Muscle layer of colon (tissue), 2 donors: Measurements from ENCODE around the gene SOCS7.

Experiments used
- H3K27ac ChIP-seq: one replicate; pipeline ENCODE4 v1.7.0; 2013; ENCODE audit warnings: low read depth, mild to moderate bottlenecking, low read length, moderate library complexity
- H3K27me3 ChIP-seq, 2 donors: one replicate each; pipeline ENCODE4 v1.7.0; 2013; ENCODE audit warnings: low read length in 2 of 2, mild to moderate bottlenecking in 2 of 2; ENCODE audit not compliant: insufficient read depth in 2 of 2, control insufficient read depth in 1 of 2
- H3K36me3 ChIP-seq: one replicate; pipeline ENCODE4 v1.7.0; 2013; ENCODE audit warnings: mild to moderate bottlenecking, low read length; ENCODE audit not compliant: insufficient read depth
- H3K4me1 ChIP-seq: one replicate; pipeline ENCODE4 v1.7.0; 2013; ENCODE audit warnings: mild to moderate bottlenecking, low read length; ENCODE audit not compliant: insufficient read depth
- H3K4me3 ChIP-seq, 2 donors: one replicate each; pipeline ENCODE4 v1.7.0; 2013; ENCODE audit warnings: low read length in 2 of 2, low read depth in 1 of 2, mild to moderate bottlenecking in 1 of 2, moderate library complexity in 1 of 2
- H3K9ac ChIP-seq: one replicate; pipeline ENCODE4 v1.7.0; 2013; ENCODE audit warnings: low read length
- H3K9me3 ChIP-seq: one replicate; pipeline ENCODE4 v1.7.0; 2013; ENCODE audit warnings: mild to moderate bottlenecking, low read length
- donor health status: abdominal sarcoma.
- donor health status: Adenocarcinoma of cecum.

SOCS7 gene

DNA sequence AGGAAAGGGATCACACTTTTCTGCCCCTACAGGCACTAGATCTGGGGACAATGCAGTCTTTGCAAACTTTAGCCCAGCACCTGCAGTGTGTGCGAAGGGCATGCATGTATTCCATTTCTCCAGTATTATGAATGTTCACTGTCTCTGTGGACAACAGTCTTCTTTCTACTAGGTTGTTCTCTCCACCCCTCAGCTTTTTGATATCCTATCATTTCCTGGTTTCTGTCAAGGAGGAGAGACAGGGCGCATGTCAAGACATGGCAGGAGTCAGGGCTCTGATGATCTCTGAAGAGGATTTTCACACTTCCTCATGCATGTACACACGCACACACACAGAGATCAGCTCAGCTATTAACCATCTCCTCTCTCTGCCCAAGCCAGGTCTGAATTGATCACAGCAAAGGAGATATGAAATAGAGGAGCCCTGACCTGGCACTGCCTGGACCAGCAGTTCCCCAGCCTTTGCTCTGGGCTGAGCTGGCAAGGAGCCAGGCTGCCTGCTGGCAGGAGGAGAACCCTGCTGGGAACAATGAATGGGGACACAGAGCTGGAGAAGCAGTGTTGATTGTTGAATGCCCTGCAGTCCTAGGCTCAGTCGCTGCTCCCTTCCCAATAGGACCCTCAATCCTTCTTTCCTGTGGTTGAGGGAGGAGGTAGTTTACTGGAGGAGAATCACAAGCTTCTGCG lies 10.5 kb upstream of the SOCS7 start:
- H3K27me3 ChIP-seq: no peaks in the 10 kb centered on the region
- no peaks in the 10 kb centered on the region for H3K36me3 ChIP-seq
- H3K4me1 ChIP-seq: peaks cover 6% of the 10 kb centered on the region
- H3K27ac ChIP-seq: no peak overlapping the region
- H3K9ac ChIP-seq: no peak overlapping the region
- no peaks in the 10 kb centered on the region for H3K9me3 ChIP-seq
- H3K4me3 ChIP-seq: no peak overlapping the region

DNA sequence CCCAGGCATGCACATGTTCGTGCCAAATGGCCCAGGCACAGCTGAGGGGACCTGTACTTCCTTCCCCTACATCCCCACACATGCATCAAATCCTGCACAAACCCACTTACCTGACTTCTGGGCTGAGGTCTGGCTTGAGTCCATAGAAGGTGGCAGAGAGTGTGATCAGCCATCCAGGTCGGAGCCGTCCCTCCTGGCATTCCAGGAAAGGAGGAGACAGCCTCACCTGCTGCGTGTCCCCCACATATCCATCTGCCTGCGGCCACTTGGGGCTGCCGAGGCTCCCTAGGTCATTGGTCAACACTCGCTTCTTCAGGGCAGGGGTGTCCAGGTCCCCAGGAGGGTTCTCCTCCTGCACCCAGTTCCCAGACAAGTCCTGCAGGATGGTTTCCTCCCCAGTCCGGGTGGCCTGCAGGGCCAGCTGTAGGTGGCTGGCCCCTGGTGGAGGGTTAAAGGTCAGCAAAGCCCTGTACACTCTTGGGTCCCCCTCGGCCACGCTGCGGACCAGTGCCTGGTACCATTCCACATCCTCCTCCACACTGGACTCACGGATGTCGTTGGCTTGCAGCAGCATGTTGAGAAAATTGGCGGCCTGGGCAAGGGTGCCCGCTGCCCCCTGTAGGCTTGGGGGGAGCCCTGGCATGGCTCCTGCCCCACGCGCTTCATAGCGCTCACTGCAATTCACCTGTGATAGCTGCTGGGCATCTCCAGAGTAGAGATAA lies 8.6 kb upstream of the SOCS7 start:
- no peak overlapping the region for H3K4me3 ChIP-seq
- no peak overlapping the region for H3K9ac ChIP-seq
- no peak overlapping the region for H3K27ac ChIP-seq

DNA sequence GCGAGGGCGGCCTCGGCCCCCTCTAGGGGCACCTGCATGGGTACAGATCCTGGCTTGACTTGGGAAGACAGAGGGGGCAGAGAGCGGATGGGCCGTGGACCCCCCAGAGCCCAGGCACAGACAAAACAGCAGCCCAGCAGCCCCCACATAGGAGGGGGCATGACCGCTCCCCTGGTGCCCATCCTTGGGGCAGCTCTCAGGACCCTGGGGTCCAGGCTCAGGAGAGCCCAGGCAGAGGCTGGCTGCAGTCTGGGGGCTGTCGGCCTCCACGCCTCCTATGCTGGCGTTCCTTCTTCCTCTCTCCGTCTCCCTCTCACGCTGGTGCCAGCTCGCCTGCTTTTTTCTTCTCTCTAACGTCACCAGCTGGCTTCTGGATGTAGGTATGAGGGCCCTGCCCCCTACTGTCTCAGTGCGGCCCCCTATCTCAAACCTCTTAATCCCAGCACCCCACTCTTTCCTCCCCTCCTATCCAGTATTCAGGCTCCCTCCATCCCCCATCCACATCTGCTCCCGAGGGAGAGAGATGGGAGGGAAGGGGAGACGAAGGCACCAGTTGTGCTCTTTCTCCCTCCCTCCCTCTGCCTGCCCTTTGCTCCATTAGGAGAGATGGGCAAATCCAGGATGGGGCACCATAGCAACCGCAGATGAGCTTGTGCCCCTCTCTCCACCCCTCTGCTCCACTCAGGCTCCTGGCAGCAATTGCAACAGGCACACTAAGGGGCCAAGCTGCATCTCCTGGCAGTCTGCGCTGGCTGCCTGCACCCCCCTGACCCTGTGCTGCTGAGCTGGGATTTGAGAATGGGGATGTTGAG lies 7.8 kb upstream of the SOCS7 start, which contains the start of gene GPR179:
Gene GPR179, minus strand, starts transcription at position 349 of the 812 bp plus-strand sequence. Its CDS starts 167 bp downstream, at position 182.
- H3K36me3 ChIP-seq: no peaks in the 10 kb centered on the region
- no peaks in the 10 kb centered on the region for H3K9me3 ChIP-seq
- H3K4me1 ChIP-seq: peaks cover 6% of the 10 kb centered on the region
- no peak within 1 kb of the TSS for H3K27ac ChIP-seq
- H3K9ac ChIP-seq: no peak within 1 kb of the TSS
- H3K27me3 ChIP-seq: no peaks in the 10 kb centered on the region
- H3K4me3 ChIP-seq: no peak within 1 kb of the TSS

More for the DNA sequence above, 8.6 kb upstream of the SOCS7 start:
- Histone ChIP-seq H3K4me1 (peaks cover 6% of the 10 kb centered on the region), H3K36me3 (no peaks in the 10 kb centered on the region), H3K9me3 (no peaks in the 10 kb centered on the region), H3K27me3 (no peaks in the 10 kb centered on the region)

DNA sequence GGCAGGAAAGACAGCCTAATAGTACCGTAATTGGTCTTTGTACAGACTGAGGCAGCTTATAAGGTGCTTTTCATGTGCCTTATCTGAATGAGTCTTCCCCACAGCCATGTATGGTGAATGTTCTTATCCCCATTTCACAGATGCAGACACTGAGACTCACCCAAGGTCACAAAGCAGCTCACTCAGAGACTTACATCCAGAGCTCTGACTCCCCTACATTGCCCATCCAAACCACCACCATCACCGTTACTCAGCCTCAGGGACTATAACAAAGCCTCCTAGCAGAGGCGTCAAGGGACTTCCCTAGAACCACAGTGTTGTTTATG lies 7.3 kb upstream of the SOCS7 start:
- H3K27me3 ChIP-seq: no peaks in the 10 kb centered on the region
- no peaks in the 10 kb centered on the region for H3K36me3 ChIP-seq
- no peak overlapping the region for H3K27ac ChIP-seq
- peaks cover 6% of the 10 kb centered on the region for H3K4me1 ChIP-seq
- no peak overlapping the region for H3K4me3 ChIP-seq
- no peak overlapping the region for H3K9ac ChIP-seq
- no peaks in the 10 kb centered on the region for H3K9me3 ChIP-seq

DNA sequence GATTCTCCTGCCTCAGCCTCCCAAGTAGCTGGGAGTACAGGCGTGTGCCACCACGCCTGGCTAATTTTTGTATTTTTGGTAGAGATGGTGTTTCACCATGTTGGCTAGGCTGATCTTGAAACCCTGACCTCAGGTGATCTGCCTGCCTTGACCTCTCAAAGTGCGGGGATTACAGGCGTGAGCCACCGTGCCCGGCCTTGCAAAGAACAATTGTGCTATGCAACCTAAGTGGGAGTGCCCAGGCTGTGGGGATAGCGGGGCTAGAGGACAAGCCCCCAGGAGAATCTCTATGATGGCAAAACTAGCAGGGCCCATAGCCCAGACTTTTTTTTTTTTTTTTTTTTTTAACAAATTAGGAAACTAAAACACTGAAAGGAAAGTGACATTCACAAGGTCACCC lies 5.9 kb upstream of the SOCS7 start:
- H3K36me3 ChIP-seq: no peaks in the 10 kb centered on the region
- no peaks in the 10 kb centered on the region for H3K9me3 ChIP-seq
- H3K9ac ChIP-seq: no peak overlapping the region
- peaks cover 6% of the 10 kb centered on the region for H3K4me1 ChIP-seq
- H3K27me3 ChIP-seq: no peaks in the 10 kb centered on the region
- H3K27ac ChIP-seq: no peak overlapping the region
- no peak overlapping the region for H3K4me3 ChIP-seq

DNA sequence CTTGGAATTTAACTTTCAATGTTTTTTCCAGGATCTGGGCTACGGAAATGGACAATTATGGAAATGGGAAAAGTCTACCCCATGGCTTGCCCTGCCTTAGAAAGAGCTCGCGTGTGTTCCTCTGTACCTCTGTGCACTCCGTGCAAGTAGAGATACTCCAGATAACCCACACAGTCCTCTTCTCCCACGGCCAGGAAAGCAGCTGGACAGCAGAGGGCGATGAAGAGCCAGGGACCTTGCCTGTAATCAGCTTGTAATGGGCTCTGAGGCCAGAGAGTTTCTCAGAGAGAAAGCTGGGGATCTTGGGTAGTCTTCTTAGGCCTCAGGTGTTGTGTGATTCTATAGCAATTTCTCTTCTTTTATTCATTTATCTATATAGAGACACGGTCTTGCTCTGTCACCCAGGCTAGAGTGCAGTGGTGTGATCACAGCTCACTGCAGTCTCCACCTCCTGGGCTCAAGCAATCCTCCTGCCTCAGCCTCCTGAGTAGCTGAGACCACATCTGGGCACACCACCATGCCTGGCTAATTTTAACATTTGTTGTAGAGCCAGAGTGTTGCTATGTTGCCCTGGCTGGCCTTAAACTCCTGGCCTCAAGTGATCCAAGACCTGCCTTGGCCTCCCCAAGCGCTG lies 2.4 kb upstream of the SOCS7 start:
- no peak overlapping the region for H3K9ac ChIP-seq
- no peaks in the 10 kb centered on the region for H3K36me3 ChIP-seq
- H3K27me3 ChIP-seq: no peaks in the 10 kb centered on the region
- H3K4me3 ChIP-seq: no peak overlapping the region
- H3K9me3 ChIP-seq: no peaks in the 10 kb centered on the region
- peaks cover 16% of the 10 kb centered on the region for H3K4me1 ChIP-seq
- H3K27ac ChIP-seq: no peak overlapping the region

DNA sequence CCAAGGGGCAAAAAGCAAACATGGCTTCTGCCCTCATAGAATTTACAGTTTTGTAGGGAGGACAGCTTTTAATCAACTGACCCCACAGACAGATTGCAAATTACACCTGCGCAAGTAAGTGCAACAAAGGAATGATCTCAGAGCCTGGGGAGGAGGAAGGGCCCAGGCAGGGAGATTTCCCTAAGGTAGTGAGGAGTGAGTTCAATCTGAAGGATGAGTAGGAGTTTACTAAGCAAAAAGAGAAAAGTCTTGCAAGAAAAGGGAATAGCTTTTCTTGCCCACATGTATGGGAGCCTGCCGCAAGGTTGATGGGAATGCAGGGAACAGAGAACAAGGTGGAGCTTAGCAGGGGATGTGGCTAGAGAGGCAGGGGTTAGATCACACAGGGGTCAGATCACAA lies 1.6 kb upstream of the SOCS7 start:
- Histone ChIP-seq H3K36me3 (no peaks in the 10 kb centered on the region), H3K9me3 (no peaks in the 10 kb centered on the region), H3K4me3 (no peak overlapping the region), H3K4me1 (peaks cover 24% of the 10 kb centered on the region), H3K9ac (no peak overlapping the region), H3K27ac (no peak overlapping the region), H3K27me3 (no peaks in the 10 kb centered on the region)

DNA sequence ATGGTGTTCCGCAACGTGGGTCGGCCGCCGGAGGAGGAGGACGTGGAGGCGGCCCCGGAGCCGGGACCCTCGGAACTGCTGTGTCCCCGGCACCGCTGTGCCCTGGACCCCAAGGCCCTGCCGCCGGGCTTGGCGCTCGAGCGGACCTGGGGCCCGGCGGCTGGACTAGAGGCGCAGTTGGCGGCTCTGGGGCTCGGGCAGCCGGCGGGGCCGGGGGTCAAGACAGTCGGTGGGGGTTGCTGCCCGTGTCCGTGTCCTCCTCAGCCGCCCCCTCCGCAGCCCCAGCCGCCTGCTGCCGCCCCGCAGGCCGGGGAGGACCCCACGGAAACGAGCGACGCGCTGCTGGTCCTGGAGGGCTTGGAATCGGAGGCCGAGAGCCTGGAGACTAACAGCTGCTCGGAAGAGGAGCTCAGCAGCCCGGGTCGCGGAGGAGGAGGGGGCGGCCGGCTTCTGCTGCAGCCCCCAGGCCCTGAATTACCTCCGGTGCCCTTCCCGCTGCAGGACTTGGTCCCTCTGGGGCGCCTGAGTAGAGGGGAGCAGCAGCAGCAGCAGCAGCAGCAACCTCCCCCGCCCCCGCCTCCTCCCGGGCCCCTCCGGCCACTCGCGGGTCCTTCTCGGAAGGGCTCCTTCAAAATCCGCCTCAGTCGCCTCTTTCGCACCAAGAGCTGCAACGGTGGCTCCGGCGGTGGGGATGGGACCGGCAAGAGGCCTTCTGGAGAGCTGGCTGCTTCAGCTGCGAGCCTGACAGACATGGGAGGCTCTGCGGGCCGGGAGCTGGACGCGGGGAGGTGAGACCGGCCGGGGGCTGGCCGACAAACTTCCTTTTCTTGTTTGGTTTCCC lies 821 bp downstream of the SOCS7 start:
- peak overlapping the region; percentile 71 for H3K27ac ChIP-seq
- H3K4me3 ChIP-seq: peak overlapping the region; percentile 75 to 82
- no peaks in the 10 kb centered on the region for H3K36me3 ChIP-seq
- no peaks in the 10 kb centered on the region for H3K27me3 ChIP-seq
- H3K4me1 ChIP-seq: peaks cover 40% of the 10 kb centered on the region
- H3K9ac ChIP-seq: peak overlapping the region; percentile 34
- no peaks in the 10 kb centered on the region for H3K9me3 ChIP-seq

DNA sequence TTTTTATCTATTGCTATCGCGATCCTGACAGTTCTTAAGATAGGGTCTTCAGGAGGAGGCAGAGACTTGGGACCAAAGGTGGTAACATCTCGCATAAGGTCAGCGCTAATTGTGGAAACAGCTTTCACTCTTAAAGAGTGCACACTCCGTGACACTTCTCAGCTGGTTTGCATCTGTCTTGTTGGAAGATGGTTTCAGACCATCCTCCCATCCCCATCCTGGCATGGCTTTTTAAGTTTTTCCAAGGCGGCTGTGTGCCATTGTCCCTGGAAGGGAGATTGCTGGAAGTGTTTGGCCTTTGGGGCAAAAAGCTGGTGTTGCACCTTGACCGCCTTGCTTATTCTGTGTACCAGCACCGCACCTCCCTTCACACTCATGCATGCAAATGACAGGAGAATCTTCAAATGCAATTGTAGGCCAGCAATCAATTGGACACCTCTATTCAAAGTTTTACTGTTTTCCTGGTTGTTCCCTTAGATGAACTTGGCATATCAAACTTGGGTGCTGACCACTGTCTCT lies 1.5 kb downstream of the SOCS7 start:
- peak overlapping the region; percentile 34 for H3K9ac ChIP-seq
- H3K4me1 ChIP-seq: peaks cover 47% of the 10 kb centered on the region
- H3K4me3 ChIP-seq: peak overlapping the region; percentile 75 to 82
- peak overlapping the region; percentile 71 for H3K27ac ChIP-seq
- no peaks in the 10 kb centered on the region for H3K27me3 ChIP-seq
- no peaks in the 10 kb centered on the region for H3K36me3 ChIP-seq
- H3K9me3 ChIP-seq: no peaks in the 10 kb centered on the region

DNA sequence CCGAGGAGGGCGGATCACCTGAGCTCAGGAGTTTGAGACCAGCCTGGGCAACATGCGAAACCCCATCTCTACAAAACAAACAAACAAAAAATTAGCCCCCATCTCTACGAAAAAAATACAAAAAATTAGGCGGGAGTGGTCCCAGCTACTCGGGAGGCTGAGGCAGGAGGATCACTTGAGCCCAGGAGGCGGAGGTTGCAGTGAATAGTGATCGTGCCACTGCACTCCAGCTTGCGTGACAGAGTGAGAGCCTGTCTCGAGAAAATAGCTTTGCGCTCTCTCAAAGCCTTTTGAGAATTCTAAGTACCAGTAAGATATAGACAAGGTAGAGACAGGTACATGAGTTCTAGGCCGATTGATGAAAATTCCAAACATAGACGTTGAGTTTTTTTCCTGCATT lies 2.0 kb downstream of the SOCS7 start:
- Histone ChIP-seq H3K4me1 (peaks cover 52% of the 10 kb centered on the region), H3K9me3 (no peaks in the 10 kb centered on the region), H3K36me3 (no peaks in the 10 kb centered on the region), H3K9ac (peak overlapping the region; percentile 34), H3K27ac (peak overlapping the region; percentile 71), H3K27me3 (no peaks in the 10 kb centered on the region), H3K4me3 (peak overlapping the region in 1 of 2 donors; percentile 82)
